Loucy (cell line): ENCODE results near the gene MINDY4.

Source experiments
- EZH2phosphoT487 ChIP-seq: fragments of 200-600 bp; IDR thresholded peaks from 2 replicates; pipeline ENCODE4 v1.6.1; 2018; ENCODE audit warnings: antibody characterized with exemption, mild to moderate bottlenecking, moderate library complexity, borderline replicate concordance
- TF ChIP-seq, protein P1 (sequence below): fragments of 200-600 bp; sonication (generic); conservative IDR thresholded peaks from 2 replicates; pipeline ENCODE4 v1.5.1; 2014; ENCODE audit warnings: mild to moderate bottlenecking, antibody characterized with exemption, low read length

DNA sequence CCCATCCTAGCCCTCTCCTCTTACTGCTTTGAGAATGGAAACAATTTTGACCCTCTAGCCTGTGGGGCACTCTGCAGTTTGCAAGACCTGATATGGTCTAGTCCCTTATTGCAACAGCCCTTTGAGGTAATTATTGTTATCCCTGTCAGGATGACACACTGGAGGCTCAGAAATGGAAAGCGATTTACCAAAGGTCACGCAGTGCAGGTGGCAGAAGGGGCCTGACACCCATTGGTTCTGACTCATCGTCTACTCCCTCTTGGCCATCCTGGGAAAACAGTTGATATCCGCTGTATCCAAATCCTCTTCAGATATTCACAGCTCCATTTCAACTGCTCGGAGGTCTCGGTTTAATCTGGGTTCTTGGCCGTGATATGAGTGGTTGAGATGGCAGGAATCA lies 95.7 kb downstream of the MINDY4 start:
- TF ChIP-seq, protein P1, sequence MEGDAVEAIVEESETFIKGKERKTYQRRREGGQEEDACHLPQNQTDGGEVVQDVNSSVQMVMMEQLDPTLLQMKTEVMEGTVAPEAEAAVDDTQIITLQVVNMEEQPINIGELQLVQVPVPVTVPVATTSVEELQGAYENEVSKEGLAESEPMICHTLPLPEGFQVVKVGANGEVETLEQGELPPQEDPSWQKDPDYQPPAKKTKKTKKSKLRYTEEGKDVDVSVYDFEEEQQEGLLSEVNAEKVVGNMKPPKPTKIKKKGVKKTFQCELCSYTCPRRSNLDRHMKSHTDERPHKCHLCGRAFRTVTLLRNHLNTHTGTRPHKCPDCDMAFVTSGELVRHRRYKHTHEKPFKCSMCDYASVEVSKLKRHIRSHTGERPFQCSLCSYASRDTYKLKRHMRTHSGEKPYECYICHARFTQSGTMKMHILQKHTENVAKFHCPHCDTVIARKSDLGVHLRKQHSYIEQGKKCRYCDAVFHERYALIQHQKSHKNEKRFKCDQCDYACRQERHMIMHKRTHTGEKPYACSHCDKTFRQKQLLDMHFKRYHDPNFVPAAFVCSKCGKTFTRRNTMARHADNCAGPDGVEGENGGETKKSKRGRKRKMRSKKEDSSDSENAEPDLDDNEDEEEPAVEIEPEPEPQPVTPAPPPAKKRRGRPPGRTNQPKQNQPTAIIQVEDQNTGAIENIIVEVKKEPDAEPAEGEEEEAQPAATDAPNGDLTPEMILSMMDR = no peak
- no peak for TF ChIP-seq EZH2phosphoT487
